ENCODE results near the gene MTERF4. TPM values are rescaled to one million over a fixed set of nuclear protein-coding genes. Genes with fewer than 3 reads are reported as not detected.

Gene MTERF4
- total RNA-seq, 4 donors from 2014 or later: 21.5 to 108 (median 41.3) TPM

GRCh38 chr2:241116606-241117560, 14.8 kb upstream of the MTERF4 start:
- intact Hi-C loops (cut with DNase I; ENCODE audit: low total_unique reads): no loop called here
- H3K4me3 ChIP-seq: no peak overlapping the region
- DNase-seq: no peak

GRCh38 chr2:241115361-241115760, 13.3 kb upstream of the MTERF4 start:
- no peaks in the 10 kb centered on the region for H3K4me1 ChIP-seq
- H3K27me3 ChIP-seq: no peaks in the 10 kb centered on the region
- no peak overlapping the region for H3K4me3 ChIP-seq
- no peaks in the 10 kb centered on the region for H3K36me3 ChIP-seq
- H3K27ac ChIP-seq: no peak overlapping the region
- no peak for TF ChIP-seq POLR2A (IDR thresholded peaks at IDR 0.05)
- no peak for TF ChIP-seq CTCF (IDR thresholded peaks at IDR 0.05)
- intact Hi-C loops (cut with DNase I; ENCODE audit: low total_unique reads): no loop called here
- no peak for DNase-seq
- no peaks in the 10 kb centered on the region for H3K9me3 ChIP-seq

More at GRCh38 chr2:241116606-241117560, 14.8 kb upstream of the MTERF4 start:
- no peak overlapping the region for H3K27ac ChIP-seq
- H3K9me3 ChIP-seq: no peaks in the 10 kb centered on the region
- TF ChIP-seq POLR2A (IDR thresholded peaks at IDR 0.05): no peak
- no peak for TF ChIP-seq CTCF (IDR thresholded peaks at IDR 0.05)
- no peaks in the 10 kb centered on the region for H3K27me3 ChIP-seq
- H3K36me3 ChIP-seq: no peaks in the 10 kb centered on the region
- H3K4me1 ChIP-seq: no peaks in the 10 kb centered on the region

- DNase-seq: no peak
- TF ChIP-seq CTCF (IDR thresholded peaks at IDR 0.05) (no peak), POLR2A (IDR thresholded peaks at IDR 0.05) (no peak)
- intact Hi-C loops (cut with DNase I; ENCODE audit: low total_unique reads): no loop called here
- Histone ChIP-seq H3K4me1 (no peaks in the 10 kb centered on the region), H3K4me3 (no peak overlapping the region), H3K9me3 (no peaks in the 10 kb centered on the region), H3K27ac (no peak overlapping the region), H3K27me3 (no peaks in the 10 kb centered on the region), H3K36me3 (no peaks in the 10 kb centered on the region)
Measured at GRCh38 chr2:241114836-241115235, 12.7 kb upstream of the MTERF4 start.

GRCh38 chr2:241112592-241112991, 10.5 kb upstream of the MTERF4 start:
- Histone ChIP-seq H3K4me1 (no peaks in the 10 kb centered on the region), H3K27me3 (no peaks in the 10 kb centered on the region), H3K9me3 (no peaks in the 10 kb centered on the region), H3K27ac (no peak overlapping the region), H3K36me3 (no peaks in the 10 kb centered on the region), H3K4me3 (no peak overlapping the region)
- no peak for DNase-seq
- intact Hi-C loops (cut with DNase I; ENCODE audit: low total_unique reads): no loop called here
- no peak for TF ChIP-seq POLR2A (IDR thresholded peaks at IDR 0.05)

- Histone ChIP-seq H3K9me3 (no peaks in the 10 kb centered on the region), H3K27me3 (no peaks in the 10 kb centered on the region), H3K4me3 (no peak overlapping the region), H3K4me1 (no peaks in the 10 kb centered on the region), H3K36me3 (no peaks in the 10 kb centered on the region), H3K27ac (no peak overlapping the region)
- DNase-seq: no peak
- intact Hi-C loops (cut with DNase I; ENCODE audit: low total_unique reads): no loop called here
- TF ChIP-seq CTCF (IDR thresholded peaks at IDR 0.05) (no peak), POLR2A (IDR thresholded peaks at IDR 0.05) (no peak)
Measured at GRCh38 chr2:241112046-241112445, 10.0 kb upstream of the MTERF4 start.

Measured in uterus (tissue), 4 donors.